Activated CD4-positive, alpha-beta T cell treated with anti-CD3 and anti-CD28 coated beads for 24 hours (primary cell): Measurements from ENCODE around the gene HHIPL1.
"Not testable (repeated sequence)": the region's sequence is repeated elsewhere in the genome, so short reads cannot be mapped to it uniquely, and the experiment has no call there.

Experiments
- DNase-seq, 2 donors: peaks; one replicate each; pipeline ENCODE4 v3.0.0-alpha.2; 2020; ENCODE audit warnings: low read depth in 2 of 2

The HHIPL1 gene

DNA sequence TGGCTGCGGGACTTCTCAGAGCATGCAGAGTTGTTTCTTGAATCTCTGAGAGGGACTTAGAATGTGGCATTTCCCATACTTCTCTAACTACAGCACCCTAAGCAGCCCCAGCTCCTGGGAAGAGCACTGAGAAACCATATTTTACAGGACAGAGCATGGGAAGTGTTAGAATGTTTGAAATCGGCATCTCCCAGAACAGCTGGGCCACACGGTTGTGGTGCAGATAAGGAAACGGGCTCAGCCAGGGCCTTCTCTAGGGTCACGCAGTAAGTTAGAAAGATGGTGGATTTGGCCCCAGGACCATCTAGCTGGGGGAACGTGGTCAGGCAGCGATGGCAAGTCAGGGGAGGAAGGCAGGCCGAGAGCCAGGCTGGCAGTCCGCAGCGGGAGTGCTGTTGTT, 10.5 kb upstream of the HHIPL1 start:
- no peak for DNase-seq

DNA sequence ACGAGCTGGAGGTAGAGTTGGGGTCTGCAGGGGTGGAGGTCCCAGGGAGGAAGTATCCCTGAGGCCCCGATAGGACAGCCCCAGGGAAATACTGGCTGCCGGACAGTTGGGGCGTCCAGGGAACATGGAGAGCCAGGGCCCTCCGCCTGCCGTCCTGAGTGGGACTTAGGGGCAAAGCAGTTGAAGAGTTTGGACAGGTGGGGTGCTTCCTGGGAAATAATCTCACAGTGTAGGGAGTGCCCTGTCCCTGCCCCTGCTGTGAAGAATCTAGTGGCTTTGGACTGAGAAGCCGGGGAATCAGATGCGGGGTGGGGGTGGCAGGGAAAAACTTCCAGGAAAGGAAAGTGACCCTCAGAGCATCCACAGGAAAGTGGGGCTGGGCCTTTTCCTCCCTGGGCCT, 9.8 kb upstream of the HHIPL1 start:
- DNase-seq: no peak

DNA sequence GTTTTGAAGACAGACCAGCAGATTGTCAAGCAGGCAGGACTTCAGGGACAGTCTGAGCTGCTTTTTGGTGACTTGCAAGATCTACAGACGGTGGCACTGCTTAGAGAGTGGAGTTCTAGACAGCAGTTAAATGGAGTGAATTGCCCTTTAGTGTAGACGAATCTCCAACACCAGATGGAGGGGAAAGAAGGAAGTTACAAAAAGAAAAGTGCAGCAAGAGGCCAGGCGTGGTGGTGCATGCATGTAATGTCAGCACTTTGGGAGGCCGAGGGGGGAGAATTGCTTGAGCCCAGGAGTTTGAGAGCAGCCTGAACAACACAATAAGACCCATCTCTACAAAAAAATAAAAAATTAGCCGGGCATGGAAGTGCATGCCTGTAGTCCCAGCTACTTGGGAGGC, 8.4 kb upstream of the HHIPL1 start:
- DNase-seq: no peak

DNA sequence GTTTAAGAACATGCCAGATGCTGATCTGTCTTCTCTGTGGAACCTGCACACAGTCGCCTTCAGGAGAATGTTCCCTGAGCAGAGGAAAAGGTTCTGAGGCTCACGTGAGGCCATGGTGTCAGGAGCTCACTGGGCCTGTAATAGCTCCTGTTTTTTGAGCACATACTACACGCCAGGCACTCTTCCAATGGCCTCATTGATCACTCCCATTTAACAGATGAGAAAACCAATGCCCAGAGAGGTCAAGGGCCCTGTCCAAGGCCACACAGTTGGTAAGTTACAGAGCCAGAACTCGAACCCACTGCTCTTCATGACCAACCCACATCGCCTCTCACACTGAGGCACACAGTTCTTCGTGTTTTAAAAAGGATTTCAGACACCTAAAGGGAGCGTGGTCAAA, 7.3 kb upstream of the HHIPL1 start:
- no peak for DNase-seq

DNA sequence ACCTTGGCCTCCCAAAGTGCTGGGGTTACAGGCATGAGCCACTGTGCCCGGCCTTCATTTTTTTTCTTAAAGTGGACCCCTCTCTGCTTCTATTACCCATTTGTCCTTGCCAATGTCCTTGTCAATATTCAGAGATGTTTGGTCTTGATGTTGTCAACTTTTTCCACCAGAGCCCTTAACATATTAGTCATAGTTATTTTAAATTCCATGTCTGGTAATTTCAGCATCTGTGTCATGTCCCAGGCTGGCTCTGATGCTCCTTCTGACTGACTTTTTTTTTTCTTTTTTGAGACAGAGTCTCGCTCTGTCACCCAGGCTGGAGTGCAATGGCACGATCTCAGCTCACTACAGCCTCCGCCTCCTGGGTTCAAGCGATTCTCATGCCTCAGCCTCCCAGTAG, 2.2 kb upstream of the HHIPL1 start:
- not testable (repeated sequence) for DNase-seq

DNA sequence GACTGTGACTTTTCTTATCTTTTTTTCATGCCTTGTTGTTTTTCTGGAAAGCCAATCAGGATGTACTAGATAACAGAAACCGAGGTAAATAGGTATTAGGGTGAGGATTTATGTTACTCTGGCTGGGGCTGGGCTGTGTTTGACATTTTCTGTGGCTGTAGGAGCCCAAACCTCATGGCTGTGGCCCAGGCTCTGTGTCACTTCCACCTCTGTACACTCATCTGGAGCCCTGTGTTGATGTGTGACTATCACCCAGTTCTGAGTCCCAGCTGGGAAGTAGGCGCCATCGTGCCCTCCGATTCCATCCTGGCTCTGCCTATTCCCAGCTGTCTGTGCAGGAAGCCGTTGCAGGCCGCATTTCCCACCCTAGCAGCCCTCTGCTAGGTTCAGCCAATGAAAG, 1.6 kb upstream of the HHIPL1 start:
- no peak for DNase-seq

DNA sequence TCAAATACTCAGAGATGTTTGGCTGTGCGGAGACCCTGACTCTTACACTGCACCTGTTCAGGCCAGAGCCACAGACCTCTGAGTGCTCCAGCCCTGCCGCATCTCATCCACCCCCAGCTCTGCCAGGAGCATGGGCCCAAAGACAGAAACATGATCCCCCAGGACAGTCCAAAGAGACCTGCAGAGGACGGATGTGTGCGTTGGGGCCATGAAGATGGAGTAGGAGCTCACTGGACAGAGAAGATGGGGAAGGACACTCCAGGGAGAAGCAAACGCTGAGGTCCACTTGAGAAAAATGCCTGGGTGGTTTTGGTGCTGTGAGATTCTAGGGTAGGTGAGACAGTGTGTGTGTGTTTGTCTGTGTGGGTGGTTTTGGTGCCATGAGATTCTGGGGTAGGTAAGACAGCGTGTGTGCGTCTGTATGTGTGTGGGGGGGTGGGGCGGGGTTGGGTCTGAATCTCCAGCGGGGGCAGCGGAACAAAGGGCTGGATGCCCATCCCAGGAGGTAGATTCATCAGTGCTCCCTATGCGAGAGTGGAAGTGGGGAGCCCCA, 818 bp upstream of the HHIPL1 start:
- no peak for DNase-seq

DNA sequence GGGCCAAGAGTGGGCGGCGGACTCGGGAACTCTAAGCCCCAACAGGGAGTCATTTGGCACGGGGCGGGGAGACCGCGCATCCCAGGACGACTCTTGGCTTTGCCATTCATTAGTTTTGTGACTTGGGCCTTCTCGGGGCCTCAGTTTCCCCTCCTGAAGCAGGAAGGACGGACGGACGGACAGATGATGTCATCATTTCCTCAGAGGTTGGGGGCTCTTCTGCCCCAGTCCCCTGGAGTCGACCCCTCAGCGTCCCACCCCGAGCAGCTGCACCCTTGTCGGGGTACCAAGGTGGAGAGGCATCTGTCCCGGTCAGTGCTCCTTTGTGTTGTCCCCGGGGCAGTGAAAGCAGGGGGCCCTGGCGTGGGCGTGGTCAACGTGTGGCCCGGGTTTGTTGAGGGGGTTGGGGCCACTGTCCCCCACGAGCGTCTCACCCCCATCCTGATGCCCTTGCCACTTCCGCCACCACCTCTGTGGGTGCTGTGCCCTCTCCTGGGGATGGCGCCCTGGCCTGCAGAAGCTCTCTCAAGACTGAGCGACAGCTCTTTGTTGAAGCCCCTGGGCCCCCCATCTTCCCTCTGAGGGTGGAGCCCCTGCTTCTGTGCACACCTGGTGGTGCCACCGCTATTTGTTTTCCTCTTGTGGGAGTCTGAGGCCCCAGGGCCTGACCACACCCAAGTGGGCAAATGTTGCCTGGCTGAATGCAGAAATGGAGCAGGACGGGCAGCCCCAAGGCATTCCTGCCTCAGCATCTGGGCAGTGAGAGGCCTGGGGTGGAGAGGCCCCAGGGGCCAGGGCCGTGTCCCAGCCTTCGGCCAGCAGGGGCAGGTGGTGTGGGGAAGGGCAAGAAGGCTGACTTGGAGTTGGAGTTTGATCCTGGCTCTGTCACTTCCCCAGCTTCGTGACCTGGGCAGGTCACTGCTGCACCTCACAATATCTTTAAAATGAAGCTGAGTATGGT, 896 bp downstream of the HHIPL1 start:
- no peak for DNase-seq

DNA sequence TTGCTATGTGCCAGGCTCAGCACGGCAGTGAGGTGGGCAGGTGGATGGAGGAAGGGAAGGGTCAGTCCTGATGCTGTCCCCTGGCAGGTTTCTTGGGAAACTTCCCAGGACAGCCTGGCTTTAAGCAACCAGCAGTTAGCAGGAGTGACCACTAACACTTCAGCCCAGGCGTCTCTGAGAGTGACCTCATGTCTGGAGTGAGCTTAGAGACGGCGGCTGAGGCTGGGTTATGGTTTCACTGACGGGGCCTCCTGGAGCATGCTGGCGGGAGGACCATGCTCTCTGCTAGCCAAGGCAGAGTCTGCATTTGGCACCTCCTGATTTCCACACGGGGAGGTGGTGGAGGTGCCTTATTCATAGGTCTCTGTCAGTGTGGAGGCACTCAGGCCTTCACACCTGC, 2.5 kb downstream of the HHIPL1 start:
- DNase-seq: no peak

DNA sequence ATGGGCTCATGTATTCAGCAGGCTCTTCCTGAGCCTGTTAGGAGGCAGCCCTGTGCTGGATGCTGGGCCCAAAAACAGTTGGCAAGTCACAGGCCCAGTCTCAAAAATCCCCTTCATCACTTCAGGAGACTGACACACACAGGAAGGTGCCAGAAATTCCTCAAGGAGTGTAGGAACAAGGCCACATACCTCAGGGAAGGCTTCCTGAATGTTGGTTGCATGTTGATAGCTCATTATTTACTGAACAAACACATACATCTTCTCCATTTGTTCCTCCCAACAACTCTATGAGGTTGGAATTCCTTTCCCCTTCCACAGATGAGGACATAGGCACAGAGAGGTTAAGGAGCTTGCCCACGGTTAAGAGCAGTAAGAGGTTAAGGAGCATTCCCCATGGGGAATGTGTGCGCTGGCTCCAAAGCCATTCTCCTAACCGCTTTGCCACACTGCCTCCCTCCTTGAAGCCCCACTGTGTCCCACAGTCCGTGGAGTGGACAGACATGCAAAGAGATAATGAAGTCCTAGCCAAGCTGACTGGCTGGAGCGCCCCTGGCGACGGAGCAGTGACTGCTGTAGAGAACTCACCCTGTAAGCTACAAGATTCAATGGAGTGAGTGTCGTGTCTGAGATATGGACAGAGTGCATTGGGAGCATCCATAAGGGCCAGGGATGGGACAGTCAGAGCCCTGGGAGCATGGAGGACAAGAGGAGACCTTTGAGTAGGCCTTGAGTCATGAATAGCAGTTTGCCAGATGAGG, 3.3 kb downstream of the HHIPL1 start:
- DNase-seq: no peak

DNA sequence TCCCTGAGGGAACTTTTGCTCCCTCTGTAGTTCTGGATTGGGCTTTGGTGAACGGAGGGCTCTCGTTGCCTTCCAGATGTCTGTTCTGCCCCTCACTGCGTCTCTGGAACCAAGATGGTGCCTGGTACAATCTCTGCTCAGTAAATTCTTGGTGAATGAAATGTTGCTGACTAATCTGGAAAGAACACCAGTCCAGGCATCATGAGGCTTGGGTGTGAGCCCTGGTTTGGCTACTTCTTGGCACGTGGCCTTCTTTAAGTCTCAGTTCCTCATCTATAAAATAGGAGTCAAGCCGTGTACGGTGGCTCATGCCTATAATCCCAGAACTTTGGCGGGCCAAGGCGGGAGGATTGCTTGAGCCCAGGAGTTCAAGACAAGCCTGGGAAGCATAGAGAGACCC, 4.3 kb downstream of the HHIPL1 start:
- no peak for DNase-seq

DNA sequence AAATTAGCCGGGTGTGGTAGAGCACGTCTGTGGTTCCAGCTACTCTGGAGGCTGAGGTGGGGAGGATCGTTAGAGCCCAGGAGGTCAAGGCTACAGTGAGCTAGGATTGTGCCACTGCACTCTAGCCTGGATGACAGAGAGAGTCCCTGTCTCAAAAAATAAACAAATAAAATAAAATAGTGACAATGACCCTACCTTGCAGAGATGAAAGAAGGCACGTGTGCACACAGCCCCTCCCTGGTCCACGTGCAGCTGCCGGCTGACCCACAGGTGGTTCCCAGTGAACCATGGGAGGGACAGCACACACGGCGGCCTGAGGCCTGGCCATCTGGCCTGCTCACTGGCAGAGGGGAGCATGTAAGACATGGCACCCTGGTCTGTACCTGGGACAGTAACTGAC, 4.7 kb downstream of the HHIPL1 start:
- no peak for DNase-seq

DNA sequence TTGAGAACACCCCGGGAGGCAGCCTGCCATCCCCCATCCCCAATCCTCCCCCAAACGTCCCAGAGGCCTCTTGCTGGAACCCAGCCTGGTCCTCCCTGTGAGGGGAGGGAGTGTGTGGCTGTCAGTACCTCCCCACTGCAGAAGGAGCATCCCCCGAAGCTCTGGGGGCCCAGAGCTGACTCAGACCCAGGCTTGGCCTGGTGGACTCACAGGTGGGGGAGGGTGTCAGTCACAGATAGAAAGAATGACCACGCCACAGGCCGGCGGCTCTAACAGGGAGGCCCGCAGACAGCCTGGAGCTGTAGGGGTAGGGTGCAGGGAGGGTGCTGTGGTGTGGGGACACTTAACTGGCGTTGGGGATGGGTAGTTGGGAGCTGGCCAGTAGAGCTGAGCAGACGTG, 5.3 kb downstream of the HHIPL1 start:
- DNase-seq: no peak

DNA sequence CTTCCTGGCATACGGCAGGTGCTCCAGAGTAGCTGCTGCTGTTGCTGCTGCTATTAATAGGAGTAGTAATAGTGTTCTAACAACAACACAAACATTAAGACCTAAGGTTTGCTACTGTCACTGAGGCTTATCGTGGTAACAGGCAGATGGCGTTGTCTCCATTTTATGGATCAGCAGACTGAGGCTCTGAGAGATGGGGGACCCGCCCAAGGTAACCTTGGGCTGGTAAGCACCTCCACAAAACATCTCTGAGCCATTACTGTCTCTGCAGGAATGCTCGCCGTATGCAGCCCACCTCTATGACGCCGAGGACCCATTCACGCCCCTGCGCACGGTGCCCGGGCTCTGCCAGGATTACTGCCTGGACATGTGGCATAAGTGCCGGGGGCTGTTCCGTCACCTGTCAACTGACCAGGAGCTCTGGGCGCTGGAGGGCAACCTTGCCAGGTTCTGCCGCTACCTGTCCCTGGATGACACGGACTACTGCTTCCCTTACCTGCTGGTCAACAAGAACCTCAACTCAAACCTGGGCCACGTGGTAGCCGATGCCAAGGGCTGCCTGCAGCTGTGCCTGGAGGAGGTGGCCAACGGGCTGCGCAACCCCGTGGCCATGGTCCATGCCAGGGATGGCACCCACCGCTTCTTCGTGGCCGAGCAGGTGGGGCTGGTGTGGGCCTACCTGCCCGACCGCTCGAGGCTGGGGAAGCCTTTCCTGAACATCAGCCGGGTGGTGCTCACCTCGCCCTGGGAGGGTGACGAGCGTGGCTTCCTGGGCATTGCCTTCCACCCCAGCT, 7.2 kb downstream of the HHIPL1 start:
- no peak for DNase-seq

DNA sequence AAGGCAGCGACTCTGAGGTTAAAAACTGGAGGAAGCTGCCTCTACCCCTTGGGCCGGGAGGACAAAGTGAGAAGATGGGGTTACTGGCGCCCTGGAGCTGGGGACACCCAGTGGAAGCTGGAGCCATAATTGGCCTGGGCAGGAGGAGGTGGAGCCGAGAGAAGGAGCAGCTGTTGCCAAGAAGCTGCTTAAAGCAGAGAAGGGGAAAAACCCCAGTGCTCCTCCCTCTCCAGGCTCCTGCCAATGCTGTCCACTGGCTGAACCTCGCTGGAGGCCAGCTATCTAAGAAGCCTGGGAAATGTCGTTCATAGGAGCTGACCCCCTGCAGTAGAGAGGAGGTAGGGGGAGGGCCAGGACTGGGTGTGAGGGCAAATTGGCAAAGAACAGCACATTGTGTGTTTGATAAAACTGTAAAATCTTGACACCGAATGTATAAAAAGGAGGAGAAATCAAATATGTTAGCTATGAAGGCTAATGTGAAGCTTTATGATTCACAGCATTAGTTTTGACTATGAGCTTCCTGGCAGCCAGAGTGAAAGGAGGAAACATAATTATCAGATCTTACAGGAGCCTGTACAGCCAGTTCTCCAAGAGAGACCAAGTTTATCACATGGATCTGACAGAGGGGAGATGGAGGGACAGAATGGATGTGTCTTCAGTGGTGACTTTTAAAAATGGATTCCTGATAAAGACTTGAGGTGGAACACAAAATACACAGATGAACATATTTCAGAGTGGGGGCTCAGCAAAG, 9.5 kb downstream of the HHIPL1 start:
- DNase-seq: no peak

DNA sequence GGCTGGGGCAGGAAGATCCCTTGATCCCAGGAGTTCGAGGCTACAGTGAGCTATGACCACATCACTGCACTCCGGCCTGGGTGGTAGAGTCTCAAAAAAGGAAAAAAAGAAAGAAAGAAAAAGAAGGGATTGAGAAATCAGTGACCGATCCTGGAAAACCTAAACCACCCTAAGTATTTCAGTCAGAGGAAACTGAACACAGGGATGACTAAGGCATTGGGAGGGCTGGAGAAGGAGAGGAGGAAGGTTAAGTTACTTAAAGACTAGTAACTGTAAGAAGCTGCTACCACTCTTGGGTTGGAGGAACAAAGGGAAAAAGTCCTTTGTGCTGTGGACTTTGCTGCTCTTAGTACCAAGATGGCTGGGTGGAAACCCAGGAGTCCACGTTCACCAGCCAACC, 10.6 kb downstream of the HHIPL1 start:
- no peak for DNase-seq

DNA sequence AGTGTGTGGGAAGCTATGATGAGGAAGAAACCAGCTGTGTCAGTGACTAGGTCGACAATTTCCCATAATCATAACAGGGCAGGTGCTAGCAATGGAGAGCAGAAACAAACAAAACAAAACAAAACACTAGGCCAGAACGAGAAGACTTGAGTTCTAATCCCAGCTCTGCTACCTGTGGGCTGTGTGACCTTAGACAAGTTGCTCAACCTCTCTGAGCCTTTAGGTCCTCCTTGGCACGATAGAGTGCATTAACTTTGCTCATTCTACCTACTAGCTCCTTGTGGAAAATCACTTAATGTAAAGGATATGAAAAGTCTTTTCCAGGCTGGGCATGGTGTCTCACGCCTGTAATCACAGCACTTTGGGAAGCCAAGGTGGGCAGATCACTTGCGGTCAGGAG, 11.2 kb downstream of the HHIPL1 start:
- no peak for DNase-seq

DNA sequence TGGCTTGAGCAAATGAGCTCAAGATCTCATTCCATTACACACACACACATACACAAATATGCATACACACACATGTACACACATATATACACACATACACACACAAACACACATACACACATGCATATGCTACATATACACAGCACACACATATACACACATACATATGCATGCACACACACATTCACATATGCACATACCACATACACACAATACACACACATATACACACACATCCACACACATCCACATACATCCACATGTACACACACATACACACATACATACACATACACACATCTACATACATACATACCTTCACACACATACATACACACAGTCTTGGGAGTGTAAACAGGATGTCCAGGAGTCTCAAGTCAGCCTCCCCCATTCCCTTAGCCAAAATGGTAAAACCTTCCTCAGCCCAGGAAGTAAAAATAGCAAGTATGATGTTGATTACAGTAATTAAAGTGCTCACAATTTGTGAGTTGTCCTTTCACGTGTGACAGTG, 12.8 kb downstream of the HHIPL1 start:
- no peak for DNase-seq

DNA sequence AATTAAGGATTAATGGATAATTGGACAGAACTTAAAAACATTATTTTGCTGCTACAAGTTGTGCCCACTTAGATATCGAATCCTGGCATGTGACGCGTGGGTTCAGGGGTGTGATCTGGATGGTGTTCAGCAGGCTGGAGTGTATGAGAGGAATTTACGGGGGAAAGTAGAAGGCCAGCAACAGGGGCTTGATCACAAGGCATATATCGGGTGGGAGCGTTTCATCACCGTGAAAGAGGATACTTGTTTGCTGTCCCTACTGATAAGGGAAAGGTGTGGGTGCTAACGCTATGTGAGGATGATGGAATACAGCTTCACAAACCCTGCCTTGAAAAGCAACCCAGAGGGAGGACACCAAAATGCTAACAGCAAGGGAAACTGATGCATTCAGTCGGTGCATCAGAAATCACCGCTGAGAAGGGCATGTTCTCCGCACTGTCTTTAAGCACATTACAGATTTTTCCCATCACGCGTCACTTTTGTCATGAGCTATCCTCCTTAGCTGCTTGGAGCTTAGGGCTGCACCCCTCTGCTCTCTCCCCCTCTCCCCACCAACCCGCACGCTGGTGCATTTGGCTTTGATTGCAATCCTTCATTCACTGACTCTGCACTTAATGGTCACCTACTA, 13.4 kb downstream of the HHIPL1 start:
- no peak for DNase-seq

DNA sequence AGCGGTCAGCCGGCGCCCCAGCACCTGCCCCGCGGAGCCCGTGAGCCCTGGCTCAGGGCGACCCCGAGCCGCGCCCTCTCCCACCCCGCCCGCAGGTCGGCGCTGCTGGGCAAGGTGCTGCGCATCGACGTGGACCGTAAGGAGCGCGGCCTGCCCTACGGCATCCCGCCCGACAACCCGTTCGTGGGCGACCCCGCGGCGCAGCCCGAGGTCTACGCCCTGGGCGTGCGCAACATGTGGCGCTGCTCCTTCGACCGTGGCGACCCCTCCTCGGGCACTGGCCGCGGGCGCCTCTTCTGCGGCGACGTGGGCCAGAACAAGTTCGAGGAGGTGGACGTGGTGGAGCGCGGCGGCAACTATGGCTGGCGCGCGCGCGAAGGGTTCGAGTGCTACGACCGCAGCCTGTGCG, 14.4 kb downstream of the HHIPL1 start:
- DNase-seq: no peak
